Measurements from ENCODE around the gene OR5A1. TPM values are rescaled to one million over a fixed set of nuclear protein-coding genes. Genes with fewer than 3 reads are reported as not detected.

Gene OR5A1
- total and polyA plus RNA-seq, 2 donors (not counting 3 experiments of a cell fraction or from before 2014, with no cell fraction given), result not detected

DNA sequence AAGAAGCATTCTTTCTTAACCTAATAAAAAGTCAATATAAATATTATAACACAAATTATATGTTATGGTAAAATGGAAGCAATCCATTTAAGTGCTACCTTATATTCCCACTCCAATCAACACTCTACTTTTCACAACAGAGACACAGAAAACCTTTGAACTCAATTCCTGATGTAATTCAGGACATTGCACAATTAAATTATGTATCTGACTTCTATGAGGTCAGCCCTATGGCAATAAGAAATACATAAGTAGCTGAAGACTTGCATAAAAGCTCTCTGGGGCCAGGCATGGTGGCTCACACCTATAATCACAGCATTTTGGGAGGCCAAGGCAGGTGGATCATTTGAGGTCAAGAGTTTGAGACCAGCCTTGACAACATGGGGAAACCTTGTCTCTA is 43.6 kb downstream of the OR5A1 start:
- FAIRE-seq, result no peak
- Histone ChIP-seq H3K36me3 (ENCODE audit: control insufficient read depth in 2 of 2, extremely low read depth in 1 of 2, insufficient read depth in 2 of 2, low read length in 2 of 2) (no peaks in the 10 kb centered on the region), H3K27me3 (ENCODE audit: control insufficient read depth in 2 of 2, insufficient read depth in 2 of 2, low read length in 2 of 2) (no peaks in the 10 kb centered on the region), H3K4me3 (replicated peaks in 1 of 3; ENCODE audit: insufficient read depth in 1 of 3, low read depth in 1 of 3, low read length in 3 of 3) (no peak overlapping the region), H3K9ac (replicated peaks; ENCODE audit: extremely low read depth, insufficient read depth, low read length) (no peak overlapping the region), H3K9me1 (replicated peaks; ENCODE audit: control insufficient read depth, extremely low read depth, insufficient read depth, low read length) (no peaks in the 10 kb centered on the region), H4K20me1 (replicated peaks; ENCODE audit: control insufficient read depth, extremely low read depth, insufficient read depth, low read length) (no peaks in the 10 kb centered on the region), H3K9me3 (replicated peaks; ENCODE audit: control insufficient read depth, insufficient read depth, low read length) (no peaks in the 10 kb centered on the region), H3K4me1 (ENCODE audit: control insufficient read depth, extremely low read depth, insufficient read depth, low read length) (no peaks in the 10 kb centered on the region), H3K79me2 (ENCODE audit: control insufficient read depth, insufficient read depth, low read length) (no peaks in the 10 kb centered on the region), H2AFZ (ENCODE audit: low read depth, low read length) (no peak overlapping the region), H3K4me2 (ENCODE audit: insufficient read depth, low read length) (no peak overlapping the region), H3K27ac (ENCODE audit: insufficient read depth, low read depth, low read length) (no peak overlapping the region)
- intact Hi-C loops (cut with micrococcal nuclease), result no loop called here
- BruUV-seq (replicated peaks), result no TSS peak
- ChIA-PET POLR2A (no interaction called here), CTCF (no interaction called here)
- TF ChIP-seq CTCF (IDR thresholded peaks at IDR 0.05; ENCODE audit: extremely low read depth in 1 of 2, insufficient read depth in 1 of 2, low read depth in 1 of 2, low read length in 2 of 2) (no peak), MYC (IDR thresholded peaks at IDR 0.05; ENCODE audit: low read depth, low read length) (no peak), GATA2 (IDR thresholded peaks at IDR 0.05; ENCODE audit: insufficient read depth, insufficient read length, low read depth, low read length) (no peak), POLR2A (IDR thresholded peaks at IDR 0.05; ENCODE audit: low read depth, low read length) (no peak), EZH2 (IDR thresholded peaks at IDR 0.05; ENCODE audit: borderline replicate concordance, low read depth, low read length, severe bottlenecking) (no peak), POLR2AphosphoS5 (IDR thresholded peaks at IDR 0.05; ENCODE audit: insufficient read depth, low read depth, low read length) (no peak), JUN (IDR thresholded peaks at IDR 0.05; ENCODE audit: borderline replicate concordance, insufficient read depth, insufficient read length, low read depth) (no peak), FOS (IDR thresholded peaks at IDR 0.05; ENCODE audit: borderline replicate concordance, insufficient read depth, low read length) (no peak)
- TF ChIP-seq, protein P1, sequence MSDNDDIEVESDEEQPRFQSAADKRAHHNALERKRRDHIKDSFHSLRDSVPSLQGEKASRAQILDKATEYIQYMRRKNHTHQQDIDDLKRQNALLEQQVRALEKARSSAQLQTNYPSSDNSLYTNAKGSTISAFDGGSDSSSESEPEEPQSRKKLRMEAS (IDR thresholded peaks at IDR 0.05; ENCODE audit: insufficient read depth, insufficient read length), result no peak
- no peak for DNase-seq (ENCODE audit: low read depth, low spot score)
- dilution Hi-C loops (cut with MboI; ENCODE audit: extremely low pct_ligation_motif_present, low sequenced_read_pairs), result no loop called here

All from endothelial cell of umbilical vein (primary cell).